Hematopoietic multipotent progenitor cell (in vitro differentiated cells): ENCODE measurements around the gene PELO. TPM values are rescaled to one million over a fixed set of nuclear protein-coding genes. Genes with fewer than 3 reads are reported as not detected.

Experiments used
- DNase-seq, 3 donors: peaks; one replicate each; pipeline ENCODE4 v3.0.0-alpha.2; 2011 to 2015; ENCODE audit warnings: low read depth in 2 of 3, low spot score in 2 of 3
- total RNA-seq: library from RNA; depleted of rRNA; stranded (reverse); fragments of >200 nt; gene quantifications from one replicate; pipeline ENCODE4 v1.2.3, GENCODE V29; 2012

Gene PELO
- total RNA-seq, 1 donor, result 9.7 TPM

DNA sequence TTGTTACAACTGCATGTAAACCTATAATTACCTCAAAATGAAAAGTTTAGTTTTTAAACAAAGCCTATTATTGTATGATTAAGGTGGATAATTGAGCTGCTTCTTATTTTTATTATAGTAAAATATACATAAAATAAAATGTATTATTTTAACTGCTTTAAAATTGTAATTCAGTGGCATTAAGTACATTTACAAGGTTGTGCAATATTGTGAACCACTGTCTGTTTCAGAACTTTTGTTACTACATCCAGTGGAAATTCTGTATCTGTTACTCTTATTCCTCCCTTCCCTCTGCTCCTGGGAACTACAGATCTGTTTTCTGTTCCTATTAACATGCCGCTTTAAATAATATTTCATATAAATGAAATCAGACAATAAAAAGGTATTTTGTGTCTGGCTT is 37.1 kb downstream of the PELO start:
- DNase-seq, result no peak

DNA sequence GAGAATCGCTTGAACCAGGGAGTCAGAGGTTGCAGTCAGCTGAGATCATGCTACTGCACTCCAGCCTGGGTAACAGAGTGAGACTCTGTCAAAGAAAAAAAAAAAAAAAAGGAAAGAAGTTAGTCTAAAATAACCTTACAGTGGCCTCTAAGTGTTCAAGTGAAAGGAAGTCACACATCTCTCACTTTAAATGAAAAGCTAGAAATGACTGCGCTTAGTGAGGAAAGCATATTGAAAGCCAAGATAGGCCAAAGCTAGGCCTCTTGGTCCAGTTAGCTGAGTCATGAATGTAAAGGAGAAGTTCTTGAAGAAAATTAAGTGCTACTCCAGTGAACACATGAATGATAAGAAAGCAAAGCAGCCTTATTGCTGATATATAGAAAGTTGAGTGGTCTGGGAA is 38.1 kb downstream of the PELO start:
- DNase-seq, result peak in 2 of 3 donors; percentile 17 to 69

DNA sequence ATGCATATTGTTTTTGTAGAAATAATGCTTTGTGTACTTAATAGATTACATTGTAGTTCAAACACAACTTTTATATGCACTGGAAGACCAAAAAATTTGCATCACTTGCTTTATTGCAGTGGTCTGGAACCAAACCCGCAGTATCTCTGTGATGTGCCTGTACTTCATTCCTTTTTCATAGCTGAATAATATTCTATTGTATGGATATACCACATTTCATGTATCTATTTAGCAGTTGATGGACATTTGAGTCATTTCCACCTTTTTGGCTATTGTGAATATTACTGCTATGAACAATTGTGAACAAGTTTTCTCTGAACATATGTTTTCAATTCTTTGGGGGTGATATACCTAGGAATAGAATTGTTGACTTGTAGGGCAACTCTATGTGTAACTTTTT is 40.1 kb downstream of the PELO start:
- DNase-seq, result no peak

DNA sequence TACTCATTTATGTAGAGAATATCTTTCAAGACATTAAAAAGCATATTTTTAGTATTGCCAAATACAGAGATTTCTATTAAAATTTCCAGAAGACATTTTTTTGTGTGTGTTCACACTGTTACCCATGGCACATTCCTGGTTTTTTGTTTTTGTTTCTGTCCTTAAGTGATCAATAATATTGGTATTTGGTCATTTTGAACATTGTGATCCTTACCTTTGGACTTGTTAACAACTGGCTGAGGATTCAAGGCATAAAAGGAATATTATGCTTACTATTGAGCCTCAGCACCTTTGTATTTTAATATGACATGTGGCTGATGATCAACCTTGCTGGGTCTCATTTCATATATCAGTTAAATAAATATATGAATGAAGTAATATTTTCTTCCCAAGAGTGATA is 41.9 kb downstream of the PELO start:
- DNase-seq, result no peak

DNA sequence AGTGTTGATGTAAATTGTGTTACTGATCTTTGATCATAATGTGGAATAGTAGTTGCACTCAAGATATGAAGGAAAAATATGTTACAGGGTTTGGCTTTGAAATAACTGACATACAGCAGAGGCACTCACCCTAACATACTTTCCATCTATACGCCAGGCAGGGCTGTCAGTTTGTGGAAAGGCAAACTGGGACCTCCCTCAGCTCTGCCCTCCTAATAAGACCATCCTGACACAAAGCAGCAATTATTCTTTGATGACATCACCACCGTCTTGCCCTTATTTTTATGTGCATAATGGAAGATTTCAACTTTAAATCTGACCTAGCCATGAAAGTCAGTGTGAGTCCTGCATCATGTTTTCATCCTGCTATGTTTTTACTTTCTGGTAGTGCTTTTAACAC is 42.9 kb downstream of the PELO start:
- DNase-seq, result no peak

DNA sequence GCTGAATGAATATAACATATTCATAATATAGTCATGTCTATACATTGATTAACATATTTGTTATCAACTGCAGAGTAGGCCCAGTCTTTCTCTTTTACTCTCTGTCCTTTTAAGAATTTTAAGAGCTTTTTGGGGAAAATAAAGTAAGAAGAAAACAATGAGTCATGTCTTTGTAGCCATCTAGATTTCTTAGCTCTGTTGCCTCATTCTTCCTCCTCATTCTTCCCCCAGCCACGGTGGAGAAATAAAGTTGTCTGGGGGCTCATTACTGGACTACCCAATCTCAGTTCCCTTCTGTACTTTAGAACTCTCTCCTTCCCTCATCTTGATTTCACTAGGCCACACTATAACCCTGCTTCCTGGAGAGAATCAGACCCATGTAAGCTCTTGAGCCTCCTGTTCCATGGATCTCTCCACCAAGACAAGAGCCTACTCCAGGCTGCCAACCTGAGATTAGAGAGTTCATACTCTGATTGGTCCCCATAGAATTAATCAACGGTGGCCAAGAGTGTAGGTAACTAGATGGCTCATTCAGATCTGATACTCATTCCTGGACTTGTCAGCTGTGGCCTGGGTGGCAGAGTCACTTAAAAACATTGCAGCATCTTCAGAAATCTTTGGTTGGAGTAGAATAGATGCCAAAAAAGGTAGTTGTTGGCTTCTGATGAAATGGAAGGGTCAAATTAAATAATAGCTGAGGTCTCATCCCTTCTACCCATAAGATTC is 44.2 kb downstream of the PELO start:
- no peak for DNase-seq

DNA sequence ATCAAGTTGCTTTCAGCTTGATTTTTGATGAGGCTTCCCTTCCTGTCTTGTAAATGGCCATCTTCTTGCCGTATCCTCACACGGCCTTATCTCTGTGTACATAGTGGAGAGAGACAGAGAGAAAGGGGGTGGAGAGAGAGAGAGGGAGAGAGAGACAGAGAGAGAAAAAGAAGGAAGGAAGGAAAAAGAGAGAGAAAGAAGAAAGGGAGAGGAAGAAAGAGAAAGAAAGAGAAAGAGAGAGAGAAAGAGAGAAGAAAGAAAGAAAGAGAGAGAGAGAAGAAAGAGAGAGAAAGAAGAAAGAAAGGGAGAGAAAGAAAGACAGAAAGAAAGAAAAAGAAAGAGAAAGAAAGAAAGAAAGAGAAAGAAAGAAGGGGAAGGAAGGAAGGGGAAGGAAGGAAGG is 46.6 kb downstream of the PELO start:
- DNase-seq, result no peak

DNA sequence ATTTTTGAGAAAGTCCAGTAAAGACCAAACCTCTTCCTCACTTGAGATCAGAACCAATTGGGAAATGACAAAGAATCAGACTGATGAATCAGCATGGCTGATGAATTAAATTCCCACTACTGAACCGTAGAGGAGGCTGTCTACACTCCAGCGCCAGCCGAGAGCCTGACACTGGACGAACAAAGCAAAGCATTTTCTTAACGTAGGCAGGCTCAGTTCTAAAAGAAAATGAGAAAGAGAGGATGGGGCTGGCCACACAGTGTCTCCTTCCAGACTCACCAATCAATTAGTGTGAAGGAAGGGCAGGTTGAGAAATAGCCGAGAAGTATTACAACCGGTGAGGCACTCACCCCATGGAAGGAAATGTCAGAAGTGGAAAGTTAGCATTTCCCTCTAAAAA is 49.4 kb downstream of the PELO start:
- no peak for DNase-seq

Other genes starting within 250 kb of the PELO start
- gene ITGA1, start within 50 bp of the PELO start, total RNA-seq, result under 0.01 TPM
- 1.6 TPM for gene ITGA2, start 201.4 kb downstream of the PELO start, total RNA-seq